HG03095 (cell line): ENCODE data around the gene NDUFAF5.
"Not testable (repeated sequence)": the region's sequence is repeated elsewhere in the genome, so short reads cannot be mapped to it uniquely, and the experiment has no call there.

Experiments used
- ATAC-seq: cut with Tn5 transposase; IDR thresholded peaks from one replicate; pipeline ENCODE4 v1.9.1; 2021; ENCODE audit warnings: moderate library complexity; ENCODE audit not compliant: unreplicated experiment

Gene NDUFAF5, protein sequence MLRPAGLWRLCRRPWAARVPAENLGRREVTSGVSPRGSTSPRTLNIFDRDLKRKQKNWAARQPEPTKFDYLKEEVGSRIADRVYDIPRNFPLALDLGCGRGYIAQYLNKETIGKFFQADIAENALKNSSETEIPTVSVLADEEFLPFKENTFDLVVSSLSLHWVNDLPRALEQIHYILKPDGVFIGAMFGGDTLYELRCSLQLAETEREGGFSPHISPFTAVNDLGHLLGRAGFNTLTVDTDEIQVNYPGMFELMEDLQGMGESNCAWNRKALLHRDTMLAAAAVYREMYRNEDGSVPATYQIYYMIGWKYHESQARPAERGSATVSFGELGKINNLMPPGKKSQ

DNA sequence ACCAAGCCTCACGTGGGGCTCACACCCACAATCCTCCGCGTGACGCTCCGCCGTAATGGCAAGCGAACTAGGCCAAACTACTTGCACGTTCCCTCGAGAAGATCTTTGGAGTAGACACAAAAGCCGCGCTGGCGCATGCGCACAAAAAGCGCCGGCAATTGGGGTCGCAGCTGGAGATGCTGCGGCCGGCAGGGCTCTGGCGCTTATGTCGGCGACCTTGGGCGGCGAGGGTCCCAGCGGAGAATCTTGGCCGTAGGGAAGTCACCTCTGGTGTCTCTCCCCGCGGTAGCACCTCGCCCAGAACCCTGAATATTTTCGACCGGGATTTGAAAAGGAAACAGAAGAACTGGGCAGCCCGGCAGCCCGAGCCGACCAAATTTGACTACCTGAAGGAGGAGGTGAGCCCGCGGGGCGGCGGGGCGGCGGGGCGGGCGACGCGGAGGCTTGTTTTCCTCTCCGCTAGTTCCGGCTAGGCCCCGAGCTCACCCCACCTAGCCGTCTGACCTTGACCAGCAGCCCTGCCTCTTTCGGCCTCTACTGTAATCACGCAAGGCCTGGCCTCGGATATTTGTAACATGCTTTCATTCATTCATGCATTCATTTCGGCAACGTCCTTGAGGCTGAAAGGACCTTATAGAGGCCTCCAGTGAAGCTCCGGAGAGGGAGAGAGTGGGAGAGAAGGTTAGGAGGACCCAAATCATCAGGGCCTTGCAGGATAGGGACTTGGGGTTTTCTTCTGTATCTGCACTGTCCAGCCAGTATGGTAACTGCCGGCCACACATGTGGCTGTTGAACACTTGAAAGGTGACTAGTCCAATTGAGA lies at the start of gene NDUFAF5, which contains the start of gene ESF1:
NDUFAF5 (plus strand) TSS at position 136 of the 823 bp plus-strand sequence; CDS start at position 177, 41 bp downstream.
ESF1 (minus strand) TSS at position 27 of the 823 bp plus-strand sequence. CDS start 1,779 bp downstream, outside the sequence.
- ATAC-seq, result peak; percentile 91

DNA sequence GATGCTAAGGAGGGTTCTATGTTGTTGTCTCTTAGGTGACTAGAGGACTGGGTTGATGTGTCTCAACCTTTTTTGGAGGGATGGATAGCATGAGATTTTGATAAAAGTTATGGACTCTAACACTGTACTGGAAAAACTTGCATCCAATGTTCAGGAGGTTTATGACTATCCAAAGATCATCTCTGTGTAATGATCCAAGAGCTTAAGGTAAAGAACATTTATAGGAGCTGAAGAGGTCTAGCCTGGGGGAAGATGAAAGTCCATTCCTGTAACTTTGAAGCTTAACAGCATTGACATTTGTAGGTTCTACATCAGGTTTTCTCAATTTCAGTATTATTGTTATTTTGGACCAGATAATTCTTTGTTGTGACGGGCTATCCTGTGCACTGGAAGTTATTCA lies 49.0 kb upstream of the NDUFAF5 start:
- no peak for ATAC-seq

DNA sequence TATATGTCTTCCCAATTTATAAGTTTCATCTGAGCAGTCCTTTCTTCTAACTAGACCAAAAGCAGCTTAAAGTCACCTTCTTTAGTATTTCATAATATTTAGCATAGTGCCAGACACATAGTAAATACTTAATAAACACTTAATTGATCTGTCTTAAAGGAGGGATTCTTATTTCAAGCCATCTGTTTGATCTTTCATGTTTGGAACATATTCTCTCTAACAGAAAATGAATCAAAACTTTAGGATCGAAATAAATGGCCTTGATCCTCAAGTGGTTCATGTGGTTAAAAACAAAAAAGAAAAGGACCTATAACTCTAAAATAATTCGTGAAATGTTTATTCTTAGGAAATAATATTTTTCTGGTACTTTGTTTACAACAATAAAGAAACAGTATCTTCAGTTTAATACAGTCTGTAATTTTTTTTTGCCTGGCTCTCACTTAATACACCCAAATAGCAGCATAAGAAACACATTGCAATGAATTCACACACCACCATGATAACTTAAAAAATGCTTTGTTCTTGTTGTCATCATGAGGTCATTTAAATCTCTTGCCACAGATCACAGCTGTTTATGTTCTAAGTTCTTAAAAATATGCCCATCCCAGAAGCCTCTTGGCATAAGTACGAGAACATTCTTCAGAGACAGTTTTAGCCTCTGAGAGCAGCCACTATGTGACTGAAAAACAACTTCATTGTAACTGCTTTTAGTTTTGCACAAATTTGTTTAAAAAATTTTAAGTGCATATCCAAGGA lies 48.2 kb upstream of the NDUFAF5 start:
- ATAC-seq, result no peak

DNA sequence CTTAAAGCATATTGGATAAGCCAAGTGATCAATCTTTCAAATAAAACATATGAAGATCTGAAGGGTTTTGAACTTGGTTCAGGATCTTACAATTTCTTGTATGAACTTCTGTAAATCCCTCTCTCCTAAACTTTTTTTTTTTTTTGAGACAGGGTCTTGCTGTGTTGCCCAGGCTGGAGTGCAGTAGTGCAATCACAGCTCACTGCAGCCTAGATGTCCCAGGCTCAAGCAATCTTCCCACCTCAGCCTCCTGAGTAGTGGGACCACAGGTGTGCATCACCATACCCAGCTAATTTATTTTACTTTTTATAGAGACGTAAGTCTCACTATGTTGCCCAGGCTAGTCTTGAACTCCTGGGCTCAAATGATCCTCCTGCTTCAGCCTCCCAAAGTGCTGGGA lies 46.6 kb upstream of the NDUFAF5 start:
- ATAC-seq, result not testable (repeated sequence)

DNA sequence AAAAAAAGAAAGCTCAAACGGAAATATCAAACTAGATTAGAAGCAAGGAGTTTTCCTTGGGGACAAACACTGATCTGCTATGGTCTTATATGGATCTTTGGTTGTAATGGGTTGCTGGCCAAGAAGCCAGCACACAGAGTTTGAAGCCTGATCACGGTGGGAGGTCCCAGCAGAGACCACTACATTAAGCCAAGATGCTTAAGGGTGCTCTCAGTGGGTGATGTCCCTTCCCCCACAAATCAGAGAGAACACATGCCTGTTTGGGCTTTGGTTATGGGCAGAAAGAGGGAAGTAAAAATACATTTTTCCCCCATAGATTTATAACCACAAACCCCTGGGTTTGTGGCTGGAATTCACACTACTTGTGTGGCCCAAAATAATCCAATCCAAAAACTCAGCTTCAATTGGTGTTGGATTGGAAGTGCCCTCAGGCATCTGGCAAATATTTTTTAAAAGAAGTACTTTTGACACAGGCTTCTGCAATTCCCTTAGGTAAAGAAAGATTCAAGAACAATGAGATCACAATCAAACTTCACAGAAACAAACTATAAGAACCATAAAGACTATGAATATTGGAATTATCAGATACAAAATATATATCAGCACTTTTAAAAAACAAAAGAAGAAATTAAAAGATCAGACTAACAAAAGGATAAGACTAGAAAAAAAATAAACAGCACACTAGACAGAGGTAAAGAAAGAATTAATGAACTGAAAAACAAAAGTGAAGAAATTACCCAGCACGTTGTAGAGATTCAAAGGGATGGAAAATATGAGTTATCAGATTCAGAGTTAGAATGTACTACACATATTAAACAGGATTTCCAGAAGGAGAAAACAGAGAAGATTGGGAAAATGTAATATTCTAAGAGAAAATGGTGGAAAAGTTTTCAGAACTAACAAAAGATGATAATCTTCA lies 44.8 kb upstream of the NDUFAF5 start:
- no peak for ATAC-seq

DNA sequence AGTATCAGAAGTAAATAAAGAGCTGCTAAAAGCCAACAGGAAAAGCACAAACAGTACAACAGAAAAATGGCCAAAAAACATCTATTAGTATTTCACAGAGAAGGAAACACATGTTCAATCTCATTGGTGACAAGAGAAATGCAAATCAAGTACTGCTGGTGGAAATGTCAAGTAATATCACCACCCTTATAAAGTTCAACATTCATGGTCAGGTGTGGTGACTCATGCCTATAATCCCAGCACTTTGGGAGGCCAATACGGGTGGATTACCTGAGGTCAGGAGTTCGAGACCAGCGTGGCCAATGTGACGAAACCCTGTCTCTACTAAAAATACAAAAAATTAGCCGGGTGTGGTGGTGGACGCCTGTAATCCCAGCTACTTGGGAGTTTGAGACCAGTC lies 42.9 kb upstream of the NDUFAF5 start:
- ATAC-seq, result no peak

DNA sequence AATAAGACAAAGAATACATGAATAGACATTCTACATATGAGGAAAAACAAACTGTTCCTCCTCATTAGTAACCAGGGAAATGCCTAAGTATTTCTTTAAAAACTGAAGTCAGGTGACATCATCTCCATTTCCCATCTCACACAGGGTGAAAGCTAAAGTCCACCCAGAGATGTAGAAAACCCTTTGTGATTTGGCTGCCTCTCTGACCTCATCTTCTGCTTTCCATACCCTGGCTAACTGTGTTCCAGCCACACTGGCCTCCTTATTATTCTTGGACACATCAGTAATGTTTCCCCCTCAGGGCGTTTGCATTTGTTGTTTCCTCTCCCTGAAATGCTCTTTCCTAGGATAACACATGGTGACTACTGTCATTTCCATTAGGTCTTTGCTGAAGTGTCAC lies 40.5 kb upstream of the NDUFAF5 start:
- ATAC-seq, result no peak

DNA sequence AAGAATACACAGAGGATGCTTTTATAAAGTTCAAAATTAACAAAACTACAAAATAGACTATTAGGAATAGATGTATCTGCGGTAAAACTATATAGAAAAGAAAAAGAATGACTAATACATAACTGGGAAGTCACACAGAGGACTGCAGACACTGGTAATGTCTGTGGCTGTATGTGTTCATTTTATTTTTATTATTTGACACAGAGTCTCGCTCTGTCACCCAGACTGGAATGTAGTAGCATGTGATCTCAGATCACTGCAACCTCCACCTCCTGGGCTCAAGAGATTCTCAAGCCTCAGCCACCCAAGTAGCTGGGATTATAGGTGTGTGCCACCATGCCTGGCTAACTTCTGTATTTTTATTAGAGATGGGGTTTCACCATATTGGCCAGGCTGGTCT lies 39.0 kb upstream of the NDUFAF5 start:
- ATAC-seq, result no peak

DNA sequence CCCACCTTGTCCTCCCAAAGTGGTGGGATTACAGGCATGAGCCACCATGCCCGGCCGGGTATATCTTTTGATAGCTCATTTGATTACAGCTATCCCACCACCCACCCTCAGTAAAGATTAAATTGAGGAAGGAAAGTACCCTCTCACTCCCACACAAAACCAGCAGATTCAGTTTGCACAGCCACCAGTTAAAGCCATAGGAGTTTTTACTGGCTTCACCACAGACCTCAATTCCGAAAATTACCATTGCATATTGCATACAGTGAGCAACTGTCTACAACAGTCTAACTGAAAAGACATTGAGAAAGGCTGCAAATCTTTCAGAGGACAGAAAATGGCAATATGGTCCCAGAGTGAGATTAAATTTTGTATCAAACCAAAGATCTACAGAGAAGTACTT lies 35.0 kb upstream of the NDUFAF5 start:
- no peak for ATAC-seq

DNA sequence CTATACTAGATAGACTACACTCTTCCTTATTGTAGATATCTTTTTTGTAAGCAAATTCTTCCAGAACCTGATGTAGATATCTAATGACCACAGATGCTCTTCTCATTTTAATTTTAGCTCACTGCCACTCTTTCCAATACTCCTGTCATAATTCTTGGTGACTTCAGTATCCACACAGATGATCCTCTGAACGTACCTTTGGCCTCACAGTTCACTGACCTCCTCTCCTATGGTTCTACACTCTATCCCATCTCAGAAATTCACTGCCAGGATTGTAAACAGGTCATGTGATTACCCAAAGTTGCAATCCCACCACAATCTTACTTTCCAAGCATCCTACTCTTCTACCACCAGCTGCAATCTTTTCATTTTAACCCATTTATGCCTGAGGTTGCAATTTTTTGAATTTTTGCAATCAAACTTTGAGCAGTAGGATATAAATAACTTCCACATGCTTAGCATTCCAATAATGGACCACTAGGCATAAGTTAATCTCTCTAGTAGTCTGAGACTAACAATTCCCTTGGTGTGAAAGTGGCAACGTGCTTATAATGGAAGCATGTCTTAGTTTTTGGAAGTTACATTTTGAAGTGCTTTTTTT lies 31.3 kb upstream of the NDUFAF5 start:
- no peak for ATAC-seq

DNA sequence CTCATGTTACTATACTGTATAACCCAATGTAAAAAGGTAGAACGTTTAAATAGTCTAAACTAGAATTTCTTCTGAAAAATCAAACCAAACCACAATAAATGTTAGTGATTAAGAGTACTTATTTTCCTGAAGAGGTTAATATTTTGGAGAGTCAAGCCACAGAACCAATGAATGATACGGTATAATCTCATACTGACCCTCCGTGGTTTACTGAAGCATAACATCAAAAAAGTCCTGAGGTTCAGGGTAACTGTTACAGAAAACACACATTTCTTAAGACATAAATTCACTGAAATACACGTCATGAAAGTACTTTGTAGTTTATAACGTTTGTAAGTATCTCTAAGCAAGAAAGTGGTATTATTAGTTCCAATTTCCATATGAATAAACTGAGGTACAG lies 29.0 kb upstream of the NDUFAF5 start:
- no peak for ATAC-seq

DNA sequence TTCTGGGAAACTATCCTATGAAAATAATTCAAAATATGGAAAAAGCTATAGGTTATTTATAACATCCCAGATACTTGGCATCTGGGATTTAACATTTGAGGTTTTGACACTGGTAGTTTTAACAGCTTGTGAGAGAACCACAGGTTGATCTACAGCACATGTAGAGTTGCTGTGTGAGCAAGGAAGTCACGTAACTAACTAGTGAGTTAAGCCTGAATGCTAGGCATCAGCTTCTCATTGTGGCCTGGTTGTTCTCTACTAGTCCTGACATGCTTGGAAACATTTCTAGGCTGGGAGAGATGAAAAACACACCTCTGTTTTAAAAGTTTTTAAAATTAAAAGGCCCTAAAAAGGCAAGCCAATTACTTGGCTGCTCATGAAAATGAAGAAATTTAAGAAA lies 28.3 kb upstream of the NDUFAF5 start:
- ATAC-seq, result no peak

DNA sequence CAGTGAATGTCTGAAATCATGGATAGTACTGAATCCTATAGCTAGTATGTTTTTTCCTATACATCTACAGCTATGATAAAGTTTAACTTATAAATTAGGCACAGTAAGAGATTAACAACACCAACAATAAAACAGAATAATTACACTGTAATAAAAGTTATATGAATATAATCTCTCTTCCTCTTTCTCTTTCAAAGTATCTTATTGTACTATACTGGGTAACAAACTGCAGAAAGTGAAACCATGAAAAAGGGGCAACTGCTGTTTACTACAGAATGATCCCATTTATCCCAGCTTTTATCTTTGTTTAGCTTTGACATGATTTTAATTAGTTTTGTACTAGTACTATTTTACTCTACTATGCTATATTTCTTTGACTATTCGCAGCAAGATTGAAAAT lies 25.9 kb upstream of the NDUFAF5 start:
- peak; percentile 62 for ATAC-seq

DNA sequence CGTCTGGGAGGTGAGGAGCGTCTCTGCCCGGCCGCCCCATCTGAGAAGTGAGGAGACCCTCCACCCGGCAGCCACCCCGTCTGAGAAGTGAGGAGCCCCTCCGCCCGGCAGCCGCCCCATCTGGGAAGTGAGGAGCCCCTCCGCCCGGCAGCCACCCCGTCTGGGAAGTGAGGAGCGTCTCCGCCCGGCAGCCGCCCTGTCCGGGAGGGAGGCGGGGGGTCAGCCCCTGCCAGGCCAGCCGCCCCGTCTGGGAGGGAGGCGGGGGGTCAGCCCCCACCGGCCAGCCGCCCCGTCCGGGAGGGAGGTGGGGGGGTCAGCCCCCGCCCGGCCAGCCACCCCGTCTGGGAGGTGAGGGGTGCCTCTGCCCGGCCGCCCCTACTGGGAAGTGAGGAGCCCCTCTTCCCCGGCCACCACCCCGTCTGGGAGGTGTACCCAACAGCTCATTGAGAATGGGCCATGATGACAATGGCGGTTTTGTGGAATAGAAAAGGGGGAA lies 24.3 kb upstream of the NDUFAF5 start:
- not testable (repeated sequence) for ATAC-seq

DNA sequence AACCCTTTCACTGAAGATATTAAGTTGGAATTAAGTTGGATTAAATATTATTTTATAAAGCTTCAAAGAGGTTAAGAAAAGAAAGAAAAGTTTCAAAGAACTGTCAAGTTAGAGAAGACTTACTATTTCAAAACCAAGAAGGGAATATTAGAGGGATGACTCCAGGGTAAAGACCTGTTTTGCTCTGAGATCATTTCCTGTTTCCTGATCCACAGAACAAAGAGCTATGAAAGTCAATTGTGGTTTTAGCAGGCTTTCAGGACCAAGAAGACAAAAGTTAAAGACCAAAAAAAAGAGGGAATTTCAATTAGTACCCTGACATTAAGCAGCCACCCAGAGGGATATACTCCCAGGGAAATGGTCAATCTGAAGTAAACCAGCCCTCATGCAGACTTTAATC lies 19.5 kb upstream of the NDUFAF5 start:
- ATAC-seq, result no peak

DNA sequence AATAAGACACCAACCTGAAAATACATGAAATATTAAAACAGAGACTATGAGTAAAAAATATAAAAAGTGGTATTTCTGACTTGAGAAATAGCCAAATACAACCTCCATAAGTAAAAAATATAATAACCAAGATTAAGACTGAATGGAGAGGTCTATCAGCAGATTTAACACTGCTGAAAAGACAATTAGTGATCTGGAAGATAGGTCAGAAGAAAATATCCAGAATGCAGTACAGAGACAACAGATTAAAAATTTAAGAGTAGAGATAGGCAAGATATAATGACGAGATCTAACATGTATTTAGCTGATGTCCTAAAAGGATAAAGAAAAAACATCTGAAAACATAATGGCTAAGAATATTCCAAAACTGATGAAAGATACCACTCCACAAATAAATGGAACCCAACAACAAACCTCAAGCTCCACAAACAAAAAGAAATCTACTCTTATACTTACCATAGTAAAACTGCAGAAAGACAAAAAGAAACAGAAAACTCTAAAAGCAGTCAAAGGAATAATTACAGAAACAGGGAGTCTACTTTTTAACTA lies 18.9 kb upstream of the NDUFAF5 start:
- ATAC-seq, result no peak

DNA sequence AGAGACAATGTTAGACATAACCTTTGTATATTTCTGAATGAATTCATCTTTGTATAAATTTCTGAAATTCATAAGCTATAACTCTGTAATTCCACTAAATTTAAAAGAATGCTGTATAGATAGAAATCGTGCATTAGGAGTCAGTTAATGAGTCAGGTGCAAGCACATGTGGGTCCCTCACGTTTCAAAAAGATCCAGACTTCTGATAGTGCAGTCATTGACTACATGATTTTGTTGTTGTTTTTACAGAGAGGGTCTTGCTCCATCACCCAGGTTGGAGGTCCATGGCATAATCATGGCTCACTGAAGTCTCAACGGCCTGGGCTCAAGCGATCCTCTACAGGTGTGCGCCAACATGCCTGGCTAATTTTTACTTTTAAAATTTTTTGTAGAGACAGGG lies 14.7 kb upstream of the NDUFAF5 start:
- no peak for ATAC-seq

DNA sequence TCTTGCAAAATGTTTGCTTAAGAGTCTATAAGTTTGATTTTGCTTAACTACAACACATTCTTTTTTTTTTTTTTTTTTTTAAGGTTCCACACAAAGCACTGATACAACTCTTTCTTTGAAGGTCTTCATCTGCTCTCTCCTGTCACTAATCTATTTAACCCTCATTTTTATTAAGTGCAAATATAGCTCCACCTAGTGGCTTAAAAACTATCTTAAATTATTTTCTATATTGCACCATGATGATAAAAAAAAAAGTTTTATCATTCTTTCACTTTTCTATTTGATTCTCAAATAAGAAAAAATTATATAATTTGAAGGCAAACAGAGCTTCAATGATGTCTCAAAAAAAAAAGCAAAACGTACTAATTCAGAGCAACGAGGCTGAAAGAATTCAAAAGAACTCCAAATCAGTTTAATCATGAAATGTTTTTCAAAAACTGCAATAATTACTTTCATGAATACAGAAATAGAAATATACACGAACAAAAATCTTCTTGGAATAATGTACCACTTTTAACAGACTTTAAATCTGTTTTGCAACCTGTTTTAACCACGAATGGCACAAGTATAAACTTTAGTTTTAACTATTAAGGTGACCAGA lies 12.9 kb upstream of the NDUFAF5 start:
- no peak for ATAC-seq

DNA sequence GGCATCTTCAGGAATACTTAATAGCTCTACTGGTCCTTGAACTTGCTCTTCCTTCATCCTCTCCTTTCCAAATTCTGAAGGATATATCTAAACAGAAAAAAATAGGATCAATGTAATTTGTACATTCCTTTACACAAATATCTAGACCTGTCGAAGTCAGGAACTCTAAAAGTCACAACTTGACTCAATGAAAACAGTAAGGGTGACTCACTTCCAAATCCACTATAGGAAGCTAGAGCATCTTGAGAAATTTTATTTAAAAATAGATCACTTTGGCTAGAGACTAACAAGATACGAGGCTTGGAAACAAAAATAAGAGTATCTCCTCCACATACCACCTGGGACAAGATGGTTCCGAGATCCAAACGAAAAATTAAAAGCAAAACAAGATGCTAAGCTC lies 12.3 kb upstream of the NDUFAF5 start:
- no peak for ATAC-seq
